Psoas muscle (tissue), 8 donors: ENCODE data around the gene BANP. TPM values are rescaled to one million over a fixed set of nuclear protein-coding genes. Genes with fewer than 3 reads are reported as not detected.
"Not testable (repeated sequence)": the region's sequence is repeated elsewhere in the genome, so short reads cannot be mapped to it uniquely, and the experiment has no call there.

Source experiments
- ATAC-seq, 4 donors: fragments of 200-7000 bp; cut with Tn5 transposase; one replicate each; pipeline ENCODE4 v1.9.1; 2020; ENCODE audit warnings: moderate library complexity in 3 of 4, mild to moderate bottlenecking in 2 of 4
- DNase-seq, 2 donors: peaks; one replicate each; pipeline ENCODE4 v3.0.0-alpha.2; 2020
- H3K27ac ChIP-seq: fragments of 200-600 bp; one replicate; pipeline ENCODE4 v1.8.0; 2022
- H3K27me3 ChIP-seq, 3 donors: fragments of 200-600 bp in 1 of 3; one replicate each; pipeline versions ENCODE4 v1.6.1 to v1.8.0; 2013 to 2022; ENCODE audit warnings: low read length in 2 of 3, mild to moderate bottlenecking in 2 of 3, moderate library complexity in 1 of 3; ENCODE audit not compliant: insufficient read depth in 3 of 3
- H3K36me3 ChIP-seq, 2 donors: fragments of 200-600 bp in 1 of 2; one replicate each; pipeline versions ENCODE4 v1.6.1 to v1.8.0; 2013 to 2022; ENCODE audit warnings: low read depth in 1 of 2, mild to moderate bottlenecking in 1 of 2, moderate library complexity in 1 of 2; ENCODE audit not compliant: insufficient read depth in 1 of 2
- H3K4me1 ChIP-seq: fragments of 200-600 bp; one replicate; pipeline ENCODE4 v1.8.0; 2022
- H3K4me3 ChIP-seq: fragments of 200-600 bp; one replicate; pipeline ENCODE4 v1.8.0; 2022; ENCODE audit warnings: mild to moderate bottlenecking
- H3K9me3 ChIP-seq: fragments of 200-600 bp; one replicate; pipeline ENCODE4 v1.8.0; 2022
- WGBS, 3 donors: extraction: QIAGEN DNeasy Blood & Tissue Kit; methylation state at CpG; one replicate each; pipeline versions ENCODE4 v1.1.6 to v1.1.7; 2013; 5-methylcytosine and 5-hydroxymethylcytosine counted together
- intact Hi-C, 2 donors: fragments of 100-400 bp; cut with DNase I; formaldehyde crosslinking; loops; one replicate each; pipeline versions ENCODE4 v1.11.0 to v1.14.2; 2022
- polyA plus RNA-seq, 3 donors: library from polyadenylated mRNA; stranded (reverse); fragments of 200-250 nt; gene quantifications; one replicate each; pipeline ENCODE4 v1.2.3, GENCODE V29; 2013
- total RNA-seq, 4 donors: library from RNA; stranded (reverse); fragmentation: NEBNext Ultra II Directional in 2 of 4; extraction: Animal tissue kit (Norgen Biotek cat#: 25700) in 2 of 4; gene quantifications; one replicate each; pipeline versions ENCODE4 v1.2.1 to v1.2.4, GENCODE V29; 2021 to 2023
- TF ChIP-seq, protein P1 (sequence below): fragments of 200-600 bp; IDR thresholded peaks from one replicate; pipeline ENCODE4 v1.8.0; 2022; ENCODE audit warnings: antibody characterized with exemption
- donor health status: healthy with polysubstance abuse.
- donor health status: DM: no; HTN: no; CAD: no; lungs with moderate emphysema.
- donor health status: Bipolar disorder and iron deficiency.
- donor health status: healthy.
- donor health status: DM: yes; HTN: yes; CAD: no.
- donor health status: DM: no; HTN: no; CAD: no.
- donor health status: DM: no; HTN: no; CAD: no.
- donor health status: DM: yes; HTN: yes; CAD: no.

The BANP gene
- total and polyA plus RNA-seq, 7 donors: 7.7 to 15.3 (median 14.2) TPM

- no peaks in the 10 kb centered on the region for H3K9me3 ChIP-seq
- ATAC-seq (no peak), DNase-seq (peak in 1 of 2 donors; percentile 15)
- H3K36me3 ChIP-seq: no peaks in the 10 kb centered on the region
- H3K4me3 ChIP-seq: no peak overlapping the region
- WGBS, 3 donors: 91 to 92% (median 91%) methylated on average over 12 of the region's 12 CpGs
- H3K27me3 ChIP-seq: peaks cover 0 to 6% (median 2%) of the 10 kb centered on the region in 3 donors
- TF ChIP-seq, protein P1, sequence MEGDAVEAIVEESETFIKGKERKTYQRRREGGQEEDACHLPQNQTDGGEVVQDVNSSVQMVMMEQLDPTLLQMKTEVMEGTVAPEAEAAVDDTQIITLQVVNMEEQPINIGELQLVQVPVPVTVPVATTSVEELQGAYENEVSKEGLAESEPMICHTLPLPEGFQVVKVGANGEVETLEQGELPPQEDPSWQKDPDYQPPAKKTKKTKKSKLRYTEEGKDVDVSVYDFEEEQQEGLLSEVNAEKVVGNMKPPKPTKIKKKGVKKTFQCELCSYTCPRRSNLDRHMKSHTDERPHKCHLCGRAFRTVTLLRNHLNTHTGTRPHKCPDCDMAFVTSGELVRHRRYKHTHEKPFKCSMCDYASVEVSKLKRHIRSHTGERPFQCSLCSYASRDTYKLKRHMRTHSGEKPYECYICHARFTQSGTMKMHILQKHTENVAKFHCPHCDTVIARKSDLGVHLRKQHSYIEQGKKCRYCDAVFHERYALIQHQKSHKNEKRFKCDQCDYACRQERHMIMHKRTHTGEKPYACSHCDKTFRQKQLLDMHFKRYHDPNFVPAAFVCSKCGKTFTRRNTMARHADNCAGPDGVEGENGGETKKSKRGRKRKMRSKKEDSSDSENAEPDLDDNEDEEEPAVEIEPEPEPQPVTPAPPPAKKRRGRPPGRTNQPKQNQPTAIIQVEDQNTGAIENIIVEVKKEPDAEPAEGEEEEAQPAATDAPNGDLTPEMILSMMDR: no peak
- H3K4me1 ChIP-seq: no peaks in the 10 kb centered on the region
- intact Hi-C loops: no loop called here
- no peak overlapping the region for H3K27ac ChIP-seq
Observed at GRCh38 chr16:88108762-88109161, 157.5 kb downstream of the BANP start.

GRCh38 chr16:88109726-88110621 lies 158.7 kb downstream of the BANP start:
- H3K4me3 ChIP-seq, H3K4me1 ChIP-seq, H3K27ac ChIP-seq, intact Hi-C loops, H3K36me3 ChIP-seq, H3K9me3 ChIP-seq, ATAC-seq, H3K27me3 ChIP-seq: not testable (repeated sequence)
- DNase-seq: peak in 1 of 2 donors; percentile 52
- 73 to 78% (median 76%) methylated on average over 28 of the region's 28 CpGs for WGBS, 3 donors

DNA sequence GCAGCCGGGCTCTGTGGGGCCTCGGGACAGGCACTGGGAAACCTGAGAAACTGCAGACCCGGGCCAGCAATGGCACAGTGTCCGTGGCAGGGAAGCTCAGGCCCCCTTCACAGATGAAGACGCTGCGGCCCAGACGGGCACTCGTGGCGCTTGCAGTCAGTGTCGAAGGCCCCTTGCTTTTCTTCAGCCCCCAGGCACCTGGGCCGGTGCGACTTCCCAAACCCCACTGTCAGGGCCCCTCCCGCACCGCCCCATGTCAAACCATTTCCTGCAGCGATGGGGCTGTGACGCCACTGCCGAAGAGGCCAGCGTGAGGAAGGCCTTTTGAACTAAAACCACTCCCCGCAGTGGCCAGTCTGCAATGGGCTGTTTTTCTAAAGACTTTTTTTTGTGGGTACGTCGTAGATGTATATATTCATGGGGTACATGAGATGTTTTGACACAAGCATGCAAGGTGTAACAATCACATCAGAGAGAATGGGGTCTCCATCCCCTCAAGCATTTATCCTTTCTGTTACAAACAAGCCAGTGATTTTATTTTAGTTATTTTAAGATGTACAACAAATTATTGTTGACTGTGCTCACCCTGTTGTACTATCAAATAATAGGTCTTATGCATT lies 159.8 kb downstream of the BANP start:
- H3K4me3 ChIP-seq, H3K27ac ChIP-seq, intact Hi-C loops, ATAC-seq, H3K4me1 ChIP-seq, H3K27me3 ChIP-seq, H3K9me3 ChIP-seq, H3K36me3 ChIP-seq: not testable (repeated sequence)
- 55 to 68% (median 57%) methylated on average over 21 of the region's 21 CpGs for WGBS, 3 donors
- peak in 1 of 2 donors; percentile 29 for DNase-seq

DNA sequence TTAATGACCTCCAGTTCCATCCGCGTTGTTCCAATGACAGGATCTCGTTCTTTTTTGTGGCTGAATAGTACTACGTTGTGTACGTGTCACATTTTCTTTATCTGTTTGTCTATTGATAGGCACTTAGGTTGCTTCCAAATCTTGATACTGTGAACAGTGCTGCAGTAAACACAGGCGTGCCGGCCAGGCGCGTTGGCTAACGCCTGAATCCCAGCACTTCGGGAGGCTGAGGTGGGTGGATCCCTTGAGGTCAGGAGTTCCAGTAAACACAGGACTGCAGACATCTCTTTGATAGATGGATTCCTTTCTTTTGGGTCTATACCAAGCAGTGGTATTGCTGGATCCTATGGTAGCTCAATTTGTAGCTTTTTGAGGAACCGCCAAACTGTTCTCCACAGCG lies 160.7 kb downstream of the BANP start:
- H3K9me3 ChIP-seq, H3K27ac ChIP-seq, H3K4me3 ChIP-seq, ATAC-seq, intact Hi-C loops, H3K4me1 ChIP-seq, H3K36me3 ChIP-seq, H3K27me3 ChIP-seq: not testable (repeated sequence)
- peak in 1 of 2 donors; percentile 27 for DNase-seq
- 85 to 86% (median 85%) methylated on average over 13 of the region's 13 CpGs for WGBS, 3 donors

- Histone ChIP-seq H3K4me3 (no peak overlapping the region), H3K4me1 (no peaks in the 10 kb centered on the region), H3K36me3 (no peaks in the 10 kb centered on the region), H3K27me3 (peaks cover 0 to 14% (median 4%) of the 10 kb centered on the region in 3 donors), H3K27ac (no peak overlapping the region), H3K9me3 (no peaks in the 10 kb centered on the region)
- WGBS, 3 donors: 57 to 68% (median 65%) methylated on average over 18 to 20 of the region's 20 CpGs
- DNase-seq (peak in 1 of 2 donors; percentile 3), ATAC-seq (no peak)
- intact Hi-C loops: no loop called here
- TF ChIP-seq, protein P1: no peak
Observed at GRCh38 chr16:88113545-88114045, 162.4 kb downstream of the BANP start.

DNA sequence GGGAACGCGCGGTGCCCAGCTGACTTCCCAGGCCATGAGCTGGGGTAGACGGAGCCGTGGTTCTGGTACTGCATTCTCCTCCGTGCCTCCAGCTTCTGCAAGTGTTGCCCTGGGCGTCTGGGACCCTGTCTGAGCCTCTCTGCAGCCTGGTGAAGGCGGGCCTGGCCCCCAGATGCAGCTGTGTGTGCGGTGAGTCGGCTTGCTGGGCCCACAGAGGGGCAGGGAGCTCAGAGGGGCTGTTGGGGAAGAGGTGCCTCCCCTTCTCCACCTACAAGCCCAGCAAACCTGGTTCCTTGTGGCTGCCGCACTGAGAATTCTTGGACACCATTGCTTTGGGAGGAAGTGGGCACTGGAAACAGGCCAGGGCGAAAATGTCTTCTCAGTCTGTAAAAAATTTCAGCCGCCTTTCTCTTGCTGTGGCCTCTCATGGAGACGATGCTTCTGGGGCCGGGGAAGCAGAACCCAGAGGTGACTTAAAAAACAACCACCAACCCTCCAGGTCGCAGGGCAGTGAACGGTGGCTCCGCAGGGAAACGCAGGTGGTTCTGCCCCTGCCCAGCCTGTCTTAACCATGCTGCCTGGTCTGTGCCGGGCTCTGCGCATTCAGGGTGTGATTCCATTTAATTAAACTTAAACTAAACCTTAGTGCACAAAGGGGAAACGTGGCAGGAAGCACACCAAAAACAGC lies 163.5 kb downstream of the BANP start:
- WGBS, 3 donors: 73 to 79% (median 76%) methylated on average over 21 to 22 of the region's 22 CpGs
- H3K9me3 ChIP-seq, ATAC-seq, H3K36me3 ChIP-seq, H3K4me1 ChIP-seq, H3K4me3 ChIP-seq, H3K27ac ChIP-seq, intact Hi-C loops: not testable (repeated sequence)
- peaks cover 0 to 24% (median 4%) of the 10 kb centered on the region in 3 donors for H3K27me3 ChIP-seq
- DNase-seq: peak in 1 of 2 donors; percentile 21
